Fibroblast of upper back skin (primary cell): ENCODE data around the gene LRRC66.

Source experiments
- DNase-seq: peaks from one replicate; pipeline ENCODE4 v3.0.0-alpha.2; 2013

Gene LRRC66

DNA sequence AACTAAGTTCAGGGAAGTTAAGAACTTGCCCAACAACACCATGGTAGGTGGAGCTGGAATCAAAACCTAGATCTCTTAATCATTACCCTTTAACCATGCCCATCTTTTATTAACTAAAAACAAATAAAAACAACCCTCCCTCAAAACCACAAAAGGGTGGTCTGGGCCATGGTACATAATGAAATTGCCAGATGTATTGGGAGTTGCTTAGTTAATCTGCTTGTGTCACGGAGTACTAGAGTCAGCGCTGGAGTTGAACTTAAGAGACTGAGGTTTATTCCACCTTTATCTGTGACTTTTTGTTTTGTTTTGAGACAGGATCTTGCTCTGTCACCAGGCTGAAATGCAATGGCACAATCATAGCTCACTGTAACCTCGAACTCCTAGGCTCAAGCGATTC is 13.3 kb downstream of the LRRC66 start:
- DNase-seq: no peak

DNA sequence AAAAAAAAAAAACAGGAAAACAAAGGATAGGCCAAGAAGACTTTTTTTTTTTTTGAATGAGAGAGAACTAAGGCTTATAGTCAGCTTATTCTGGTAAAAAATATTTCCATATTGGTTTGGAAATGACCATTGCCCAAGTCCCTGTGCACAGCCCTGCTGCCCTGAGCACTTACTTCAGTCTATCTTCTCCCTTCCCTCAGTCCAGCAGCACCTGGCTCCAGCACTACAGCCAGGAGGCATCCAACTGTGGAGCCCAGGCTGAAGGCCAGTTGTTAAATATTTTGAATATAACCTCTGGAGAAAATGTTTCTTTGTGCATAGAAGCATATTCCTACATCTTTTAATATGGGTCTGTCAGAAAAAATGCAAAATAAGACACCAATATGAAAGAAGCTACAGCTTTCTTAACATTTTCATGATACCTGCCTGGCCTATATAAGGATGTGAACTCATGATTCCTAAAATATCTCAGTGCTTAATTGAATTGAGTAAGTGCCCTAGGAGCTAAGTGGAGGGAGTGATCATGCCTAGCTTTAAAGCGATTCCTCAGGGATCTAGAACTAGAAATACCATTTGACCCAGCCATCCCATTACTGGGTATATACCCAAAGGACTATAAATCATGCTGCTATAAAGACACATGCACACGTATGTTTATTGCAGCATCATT is 14.4 kb downstream of the LRRC66 start:
- no peak for DNase-seq

DNA sequence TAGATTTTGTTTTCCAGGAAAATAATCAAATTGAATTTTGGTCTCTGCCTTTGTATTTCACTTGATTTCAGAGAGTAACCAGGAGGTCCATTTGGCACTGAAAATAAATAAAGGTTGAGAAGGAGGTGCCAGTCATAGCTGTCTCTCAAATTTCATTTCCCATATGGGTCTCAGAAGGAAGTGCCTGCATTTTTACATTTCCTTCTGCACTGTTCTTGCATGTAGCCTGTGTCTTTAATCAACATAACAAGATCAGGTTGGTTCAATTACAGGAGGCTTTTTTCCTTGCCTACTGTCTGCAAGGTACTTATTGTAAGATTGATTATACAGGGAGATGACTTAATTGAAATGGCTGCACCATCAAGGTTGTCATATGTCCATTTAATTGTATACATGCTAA is 15.7 kb downstream of the LRRC66 start:
- no peak for DNase-seq

DNA sequence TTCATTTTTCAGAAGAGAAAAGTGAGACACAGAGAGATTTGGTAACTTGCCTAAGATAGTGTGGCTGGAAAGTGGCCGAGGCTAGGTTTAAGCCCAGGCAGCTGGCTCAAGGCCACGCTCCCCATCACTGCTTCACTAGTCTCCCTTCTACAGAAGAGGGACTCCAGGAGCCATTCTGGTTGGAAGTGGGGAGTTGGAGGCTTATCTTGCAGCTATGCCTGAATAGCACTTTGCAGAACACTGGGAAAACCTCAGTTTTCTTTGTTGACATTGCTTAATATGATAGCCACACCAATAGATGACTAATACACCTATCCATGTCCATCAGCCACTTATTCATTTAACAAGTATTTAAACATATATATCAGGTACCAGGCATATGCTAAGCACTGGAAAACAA is 18.5 kb downstream of the LRRC66 start:
- peak; percentile 9 for DNase-seq

DNA sequence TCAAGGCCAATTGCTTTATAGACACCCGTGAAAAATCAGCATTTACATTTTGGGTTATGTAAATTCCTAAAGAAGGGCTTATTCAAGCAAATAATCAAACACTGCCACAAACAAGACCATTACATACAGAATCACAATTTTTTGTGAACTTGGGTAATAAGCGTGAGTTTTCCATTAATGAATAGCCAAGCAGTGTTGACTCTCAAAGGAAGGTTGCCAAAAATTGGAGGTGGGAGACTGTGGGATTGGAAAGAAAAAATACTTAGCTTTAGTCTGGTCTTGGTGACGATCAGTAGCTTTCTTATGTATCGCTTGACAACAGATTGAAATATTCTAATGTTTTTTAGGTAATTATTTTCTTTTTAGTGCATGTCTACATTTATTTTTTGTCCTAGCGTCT is 20.9 kb downstream of the LRRC66 start:
- no peak for DNase-seq

DNA sequence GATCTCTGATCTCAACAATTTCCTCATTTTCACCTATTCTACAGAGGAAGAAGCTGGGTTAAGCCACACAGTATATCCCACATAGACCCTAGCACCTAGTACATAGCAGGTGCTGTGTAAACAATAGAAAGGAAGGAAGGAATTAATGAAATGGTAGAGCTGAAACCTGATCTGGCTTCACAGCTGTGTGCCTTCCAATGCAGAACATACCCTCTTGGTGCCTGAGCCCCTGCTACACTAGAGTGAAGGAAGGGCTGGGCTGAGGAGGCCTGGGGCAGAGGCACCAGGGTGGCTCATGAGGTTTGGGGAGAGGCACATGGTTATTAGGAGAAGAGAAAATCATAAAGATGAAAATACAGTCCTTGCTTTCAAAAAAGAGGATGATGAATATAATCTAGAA is 21.3 kb downstream of the LRRC66 start:
- DNase-seq: no peak

DNA sequence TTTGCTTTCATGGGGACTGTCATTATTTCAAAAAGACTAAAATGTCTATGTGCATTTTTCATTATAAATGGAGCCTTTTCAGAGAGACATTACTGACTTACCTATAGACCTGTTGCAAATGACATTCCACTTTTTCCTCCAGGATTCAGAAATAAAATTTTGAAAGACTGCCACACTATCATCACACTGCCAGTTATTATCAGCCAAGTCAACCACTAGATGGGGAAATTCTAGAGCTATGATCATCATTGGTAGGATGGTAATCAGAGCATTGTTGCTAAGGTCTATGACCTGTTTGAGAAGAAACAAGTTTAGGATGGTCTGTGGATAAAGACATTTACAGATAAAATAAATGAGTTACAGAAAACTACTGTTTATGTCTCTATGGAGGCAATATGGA is 22.5 kb downstream of the LRRC66 start:
- no peak for DNase-seq

DNA sequence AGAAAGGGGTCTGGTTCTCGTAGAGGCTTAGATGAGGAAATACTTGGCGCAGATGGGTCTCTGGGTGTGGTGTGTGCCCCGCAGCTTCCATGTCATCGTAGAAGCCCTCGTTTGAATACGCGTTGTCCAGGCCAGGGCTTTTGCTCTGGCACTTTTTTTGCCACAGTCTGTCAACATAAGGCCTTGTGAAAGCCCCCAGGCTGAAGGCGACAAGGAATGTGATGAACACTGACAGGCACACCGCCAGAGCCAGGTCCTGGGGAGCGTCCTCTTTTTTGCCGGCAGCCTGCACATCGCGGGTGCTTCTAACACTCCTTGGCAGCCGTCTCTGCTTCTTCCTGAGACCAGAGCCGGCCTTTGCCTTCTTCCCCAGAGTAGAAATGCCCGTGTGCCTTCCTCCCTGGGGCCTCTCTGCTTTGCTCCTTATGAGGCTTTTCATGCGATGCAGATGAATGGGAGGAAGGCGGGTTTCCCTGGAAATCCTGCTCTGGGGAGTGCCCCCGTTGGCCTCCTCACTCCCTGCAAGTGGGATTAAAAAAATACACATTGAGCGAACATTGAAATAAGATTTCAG is 24.4 kb downstream of the LRRC66 start:
- DNase-seq: no peak

DNA sequence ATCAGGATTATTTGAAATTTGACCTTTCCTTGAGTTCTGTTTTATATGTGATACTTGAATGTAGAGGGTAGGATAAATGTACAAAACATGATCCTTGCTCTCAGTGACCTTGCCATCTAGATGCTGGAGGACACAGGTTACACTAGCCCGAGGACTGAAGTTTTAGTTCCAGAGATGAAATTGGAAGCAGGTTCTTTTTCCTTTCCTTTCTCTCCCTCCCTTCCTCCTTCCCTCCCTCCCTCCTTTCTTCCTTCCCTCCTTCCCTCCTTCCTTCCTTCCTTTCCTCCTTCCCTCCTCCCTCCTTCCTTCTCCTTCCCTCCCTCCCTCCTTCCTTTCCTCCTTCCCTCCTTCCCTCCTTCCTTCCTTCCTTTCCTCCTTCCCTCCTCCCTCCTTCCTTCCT is 54.3 kb downstream of the LRRC66 start:
- DNase-seq: no peak

DNA sequence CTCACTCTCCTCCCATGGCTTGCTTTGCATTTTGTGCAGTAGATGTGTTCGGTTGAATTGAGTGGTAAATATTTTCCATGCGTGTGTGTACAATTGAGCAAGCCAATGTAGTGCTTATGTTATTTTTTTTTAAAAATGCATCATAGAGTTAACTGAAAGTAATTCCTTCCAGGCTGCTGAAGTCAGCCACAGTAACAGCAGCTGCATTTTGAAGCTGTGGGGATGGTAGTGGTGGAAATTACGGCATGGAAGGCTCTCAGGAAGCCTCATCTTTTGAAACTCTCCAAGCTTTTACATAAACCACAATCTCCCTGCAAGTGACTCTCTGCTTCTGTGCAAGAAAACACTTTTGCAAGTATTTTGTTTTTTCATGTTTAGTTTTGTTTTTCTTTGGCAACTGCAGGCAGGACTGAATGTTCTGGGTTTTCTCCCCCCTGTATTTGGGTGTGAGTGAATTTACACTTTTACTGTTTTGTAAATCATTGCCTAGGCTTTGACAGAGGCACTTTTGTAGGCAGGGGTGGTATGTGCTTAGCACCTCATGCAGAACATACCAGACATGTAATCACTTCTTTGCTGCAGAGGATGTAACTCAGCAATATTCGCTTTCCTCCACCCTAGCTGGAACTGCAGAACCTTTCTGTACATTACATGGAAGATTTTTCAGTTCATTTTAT is 56.2 kb downstream of the LRRC66 start:
- no peak for DNase-seq

DNA sequence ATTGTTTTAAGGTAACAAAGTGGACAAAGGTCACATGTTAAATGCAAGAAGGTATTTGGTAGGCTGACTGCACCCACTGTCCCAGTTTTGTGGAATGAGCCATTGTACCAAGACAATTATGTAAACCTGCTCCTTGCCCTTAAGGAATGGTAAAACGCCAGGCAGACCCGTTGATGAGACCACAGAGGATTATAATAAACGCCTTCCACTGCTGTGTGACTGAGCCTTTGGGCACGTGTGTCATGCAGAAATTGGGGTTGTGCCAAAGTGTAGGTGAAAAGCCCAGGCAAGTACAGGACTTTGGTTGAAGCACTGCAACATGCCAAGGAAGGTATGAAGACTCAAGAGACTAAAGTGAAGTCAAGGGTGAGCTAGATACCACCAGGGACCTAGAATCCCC is 59.7 kb downstream of the LRRC66 start:
- no peak for DNase-seq

DNA sequence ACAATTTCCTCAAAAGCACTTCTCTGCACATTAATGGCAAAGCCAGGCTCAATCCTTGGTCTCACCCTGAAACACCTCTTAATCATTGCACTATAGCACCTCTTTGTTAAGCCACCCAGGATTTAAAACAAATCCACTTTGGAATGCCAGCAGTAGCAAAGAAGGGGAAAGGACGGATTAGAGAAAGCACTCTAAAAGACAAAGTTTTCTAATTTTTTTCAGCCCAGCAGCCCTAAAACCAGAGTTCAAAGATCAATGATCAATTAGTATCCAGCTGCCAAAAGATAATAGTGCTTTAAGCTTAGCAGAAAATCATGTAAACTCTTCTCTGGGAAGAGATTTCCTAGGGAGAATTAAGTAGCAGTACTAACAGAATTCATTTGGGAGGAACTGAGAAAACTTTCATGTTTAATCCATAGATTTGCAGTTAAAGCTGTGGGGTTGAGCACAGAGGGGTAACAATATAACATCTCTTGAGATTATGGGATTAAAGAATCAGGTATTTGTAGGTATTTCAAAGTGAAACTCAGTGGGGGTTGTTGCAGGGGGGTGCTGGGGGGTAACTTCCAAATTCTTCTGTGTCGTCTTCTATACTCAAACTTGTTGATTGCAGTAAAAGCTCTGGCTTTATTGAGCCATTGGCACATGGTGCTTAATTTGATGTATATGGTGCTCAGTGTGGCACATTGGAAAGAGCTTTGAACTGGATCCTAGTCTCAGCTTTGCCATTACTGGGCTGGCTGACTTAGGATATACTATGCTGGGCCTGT is 61.8 kb downstream of the LRRC66 start:
- no peak for DNase-seq
